ENCODE data around the gene SCARF2.

DNA sequence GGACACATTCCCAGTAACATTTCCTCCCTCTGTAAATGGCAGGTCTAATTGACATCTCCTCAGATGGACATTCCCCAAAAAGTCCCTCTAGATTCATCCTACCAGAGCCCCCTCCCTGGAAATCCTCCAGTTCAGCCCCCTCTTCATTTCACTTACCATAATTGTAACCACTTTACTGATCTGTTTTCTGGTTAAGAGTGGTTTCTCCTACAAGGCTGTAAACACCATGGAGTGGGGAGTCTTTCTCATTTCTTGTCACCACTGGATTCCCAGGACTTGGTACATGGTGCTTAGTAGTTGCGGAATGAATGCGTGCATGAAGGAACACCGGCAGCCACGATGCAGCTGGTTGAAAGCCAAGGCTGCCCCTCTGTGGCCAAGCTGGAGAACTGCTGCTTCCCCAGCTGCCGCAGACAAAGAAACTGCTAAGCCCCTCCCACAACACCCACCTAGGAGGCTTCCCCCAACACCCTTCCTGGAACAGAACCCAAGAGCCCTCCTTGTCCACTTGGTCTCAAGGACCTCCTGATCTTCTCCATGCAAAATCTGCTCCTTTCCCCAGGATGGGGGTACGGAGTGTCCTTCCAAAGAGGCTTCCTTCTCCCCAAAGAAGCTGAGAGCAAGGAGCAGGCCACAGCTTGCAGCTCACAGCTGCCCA is 18.6 kb upstream of the SCARF2 start:
- TF ChIP-seq, protein P1, sequence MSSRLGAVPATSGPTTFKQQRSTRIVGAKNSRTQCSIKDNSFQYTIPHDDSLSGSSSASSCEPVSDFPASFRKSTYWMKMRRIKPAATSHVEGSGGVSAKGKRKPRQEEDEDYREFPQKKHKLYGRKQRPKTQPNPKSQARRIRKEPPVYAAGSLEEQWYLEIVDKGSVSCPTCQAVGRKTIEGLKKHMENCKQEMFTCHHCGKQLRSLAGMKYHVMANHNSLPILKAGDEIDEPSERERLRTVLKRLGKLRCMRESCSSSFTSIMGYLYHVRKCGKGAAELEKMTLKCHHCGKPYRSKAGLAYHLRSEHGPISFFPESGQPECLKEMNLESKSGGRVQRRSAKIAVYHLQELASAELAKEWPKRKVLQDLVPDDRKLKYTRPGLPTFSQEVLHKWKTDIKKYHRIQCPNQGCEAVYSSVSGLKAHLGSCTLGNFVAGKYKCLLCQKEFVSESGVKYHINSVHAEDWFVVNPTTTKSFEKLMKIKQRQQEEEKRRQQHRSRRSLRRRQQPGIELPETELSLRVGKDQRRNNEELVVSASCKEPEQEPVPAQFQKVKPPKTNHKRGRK (CRISPR knock-in tag; IDR thresholded peaks at IDR 0.05; ENCODE audit: borderline replicate concordance), result no peak
- TF ChIP-seq, protein P2, sequence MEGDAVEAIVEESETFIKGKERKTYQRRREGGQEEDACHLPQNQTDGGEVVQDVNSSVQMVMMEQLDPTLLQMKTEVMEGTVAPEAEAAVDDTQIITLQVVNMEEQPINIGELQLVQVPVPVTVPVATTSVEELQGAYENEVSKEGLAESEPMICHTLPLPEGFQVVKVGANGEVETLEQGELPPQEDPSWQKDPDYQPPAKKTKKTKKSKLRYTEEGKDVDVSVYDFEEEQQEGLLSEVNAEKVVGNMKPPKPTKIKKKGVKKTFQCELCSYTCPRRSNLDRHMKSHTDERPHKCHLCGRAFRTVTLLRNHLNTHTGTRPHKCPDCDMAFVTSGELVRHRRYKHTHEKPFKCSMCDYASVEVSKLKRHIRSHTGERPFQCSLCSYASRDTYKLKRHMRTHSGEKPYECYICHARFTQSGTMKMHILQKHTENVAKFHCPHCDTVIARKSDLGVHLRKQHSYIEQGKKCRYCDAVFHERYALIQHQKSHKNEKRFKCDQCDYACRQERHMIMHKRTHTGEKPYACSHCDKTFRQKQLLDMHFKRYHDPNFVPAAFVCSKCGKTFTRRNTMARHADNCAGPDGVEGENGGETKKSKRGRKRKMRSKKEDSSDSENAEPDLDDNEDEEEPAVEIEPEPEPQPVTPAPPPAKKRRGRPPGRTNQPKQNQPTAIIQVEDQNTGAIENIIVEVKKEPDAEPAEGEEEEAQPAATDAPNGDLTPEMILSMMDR (IDR thresholded peaks at IDR 0.05), result peak; percentile 69
- TF ChIP-seq, protein P3, sequence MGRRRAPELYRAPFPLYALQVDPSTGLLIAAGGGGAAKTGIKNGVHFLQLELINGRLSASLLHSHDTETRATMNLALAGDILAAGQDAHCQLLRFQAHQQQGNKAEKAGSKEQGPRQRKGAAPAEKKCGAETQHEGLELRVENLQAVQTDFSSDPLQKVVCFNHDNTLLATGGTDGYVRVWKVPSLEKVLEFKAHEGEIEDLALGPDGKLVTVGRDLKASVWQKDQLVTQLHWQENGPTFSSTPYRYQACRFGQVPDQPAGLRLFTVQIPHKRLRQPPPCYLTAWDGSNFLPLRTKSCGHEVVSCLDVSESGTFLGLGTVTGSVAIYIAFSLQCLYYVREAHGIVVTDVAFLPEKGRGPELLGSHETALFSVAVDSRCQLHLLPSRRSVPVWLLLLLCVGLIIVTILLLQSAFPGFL (CRISPR knock-in tag; IDR thresholded peaks at IDR 0.05; ENCODE audit: borderline replicate concordance), result no peak

Data from WTC11 (cell line).